Measurements from ENCODE around the gene IMMP2L.
"Not testable (repeated sequence)": the region's sequence is repeated elsewhere in the genome, so short reads cannot be mapped to it uniquely, and the experiment has no call there.

IMMP2L gene

GRCh38 chr7:111328487-111328886 lies 233.8 kb downstream of the IMMP2L start:
- DNase-seq: no peak

GRCh38 chr7:111324776-111325175 lies 237.5 kb downstream of the IMMP2L start:
- no peak for DNase-seq

- no peak for DNase-seq
Observed at GRCh38 chr7:111324228-111324627, 238.1 kb downstream of the IMMP2L start.

- DNase-seq: not testable (repeated sequence)
Observed at GRCh38 chr7:111323670-111324069, 238.6 kb downstream of the IMMP2L start.

- no peak for DNase-seq
Observed at GRCh38 chr7:111320133-111320532, 242.2 kb downstream of the IMMP2L start.

GRCh38 chr7:111312966-111313365 lies 249.3 kb downstream of the IMMP2L start:
- no peak for DNase-seq

- no peak for DNase-seq
Observed at GRCh38 chr7:111308691-111309090, 253.6 kb downstream of the IMMP2L start.

- no peak for DNase-seq
Observed at GRCh38 chr7:111301891-111302290, 260.4 kb downstream of the IMMP2L start.

- no peak for DNase-seq
Observed at GRCh38 chr7:111294494-111294893, 267.8 kb downstream of the IMMP2L start.

- peak; percentile 39 for DNase-seq
Observed at GRCh38 chr7:111292026-111292470, 270.2 kb downstream of the IMMP2L start.

- no peak for DNase-seq
Observed at GRCh38 chr7:111290982-111291381, 271.3 kb downstream of the IMMP2L start.

- no peak for DNase-seq
Observed at GRCh38 chr7:111290419-111290818, 271.9 kb downstream of the IMMP2L start.

- DNase-seq: not testable (repeated sequence)
Observed at GRCh38 chr7:111288441-111288840, 273.9 kb downstream of the IMMP2L start.

- no peak for DNase-seq
Observed at GRCh38 chr7:111282626-111283025, 279.7 kb downstream of the IMMP2L start.

- no peak for DNase-seq
Observed at GRCh38 chr7:111274857-111275256, 287.4 kb downstream of the IMMP2L start.

- no peak for DNase-seq
Observed at GRCh38 chr7:111272092-111272491, 290.2 kb downstream of the IMMP2L start.

GRCh38 chr7:111270794-111271193 lies 291.5 kb downstream of the IMMP2L start:
- not testable (repeated sequence) for DNase-seq

GRCh38 chr7:111268941-111269340 lies 293.4 kb downstream of the IMMP2L start:
- DNase-seq: no peak

- DNase-seq: no peak
Observed at GRCh38 chr7:111266613-111267012, 295.7 kb downstream of the IMMP2L start.

- DNase-seq: no peak
Observed at GRCh38 chr7:111265394-111265793, 296.9 kb downstream of the IMMP2L start.

- no peak for DNase-seq
Observed at GRCh38 chr7:111264981-111265380, 297.3 kb downstream of the IMMP2L start.

- no peak for DNase-seq
Observed at GRCh38 chr7:111264111-111264868, 298.0 kb downstream of the IMMP2L start.

- no peak for DNase-seq
Observed at GRCh38 chr7:111262293-111263116, 299.8 kb downstream of the IMMP2L start.

GRCh38 chr7:111261496-111261895 lies 300.8 kb downstream of the IMMP2L start:
- no peak for DNase-seq
